HepG2 (cell line): ENCODE results near the gene MYL11. TPM values are rescaled to one million over a fixed set of nuclear protein-coding genes. Genes with fewer than 3 reads are reported as not detected.

Source experiments
- BCL3 ChIP-seq: sonication (generic); formaldehyde crosslinking; IDR thresholded peaks from 2 replicates; pipeline ENCODE4 v1.5.1; 2020; ENCODE audit warnings: mild to moderate bottlenecking, missing genetic modification reagents, moderate library complexity
- CBX1 ChIP-seq: IDR thresholded peaks from one replicate; pipeline ENCODE4 v1.6.1; 2016; ENCODE audit warnings: antibody characterized with exemption, low read depth
- HOXA3 ChIP-seq: sonication (generic); formaldehyde crosslinking; IDR thresholded peaks from 2 replicates; pipeline ENCODE4 v1.5.0; 2020; ENCODE audit warnings: missing genetic modification reagents
- KDM5A ChIP-seq: fragments of 200-600 bp; sonication (generic); IDR thresholded peaks from 2 replicates; pipeline ENCODE4 v1.7.0; 2018; ENCODE audit warnings: antibody characterized with exemption, mild to moderate bottlenecking, low read length, borderline replicate concordance
- MAFF ChIP-seq: IDR thresholded peaks from 2 replicates; pipeline ENCODE4 v1.6.1; 2011; ENCODE audit warnings: low read depth, low read length, improper control_type of control experiment
- MEF2D ChIP-seq: sonication (generic); formaldehyde crosslinking; IDR thresholded peaks from 2 replicates; pipeline ENCODE4 v1.5.1; 2020; ENCODE audit warnings: mild to moderate bottlenecking, missing genetic modification reagents
- MIXL1 ChIP-seq: IDR thresholded peaks from 2 replicates; pipeline ENCODE4 v1.6.1; 2016
- NKX3-1 ChIP-seq: sonication (generic); formaldehyde crosslinking; IDR thresholded peaks from 2 replicates; pipeline ENCODE4 v1.5.0; 2020; ENCODE audit warnings: missing genetic modification reagents
- PAX8 ChIP-seq: sonication (generic); formaldehyde crosslinking; IDR thresholded peaks from 2 replicates; pipeline ENCODE4 v1.8.0; 2022; ENCODE audit warnings: mild to moderate bottlenecking, missing genetic modification reagents, borderline replicate concordance
- PPARG ChIP-seq: conservative IDR thresholded peaks from 2 replicates; pipeline ENCODE4 v1.6.1; 2016; ENCODE audit warnings: missing biosample characterization, missing genetic modification reagents
- SIN3A ChIP-seq: IDR thresholded peaks from 2 replicates; pipeline ENCODE4 v1.6.1; 2011; ENCODE audit warnings: low read depth, mild to moderate bottlenecking, control low read depth, low read length, borderline replicate concordance
- TBX3 ChIP-seq: fragments of 450-650 bp; IDR thresholded peaks from 2 replicates; pipeline ENCODE4 v1.6.1; 2017; ENCODE audit warnings: antibody characterized with exemption, mild to moderate bottlenecking, inconsistent platforms, borderline replicate concordance
- TEAD2 ChIP-seq: sonication (generic); formaldehyde crosslinking; IDR thresholded peaks from 2 replicates; pipeline ENCODE4 v1.9.0; 2021; ENCODE audit warnings: missing genetic modification reagents
- TOPORS ChIP-seq: sonication (generic); formaldehyde crosslinking; IDR thresholded peaks from 2 replicates; pipeline ENCODE4 v1.8.0; 2023; ENCODE audit warnings: mild to moderate bottlenecking, missing genetic modification reagents
- ZFX ChIP-seq: sonication (generic); formaldehyde crosslinking; IDR thresholded peaks from 2 replicates; pipeline ENCODE4 v1.4.0; 2020; ENCODE audit warnings: mild to moderate bottlenecking, low read depth, missing genetic modification reagents, moderate library complexity
- ZFY ChIP-seq: sonication (generic); formaldehyde crosslinking; IDR thresholded peaks from 2 replicates; pipeline ENCODE4 v1.4.0; 2020; ENCODE audit warnings: missing genetic modification reagents
- ZHX2 ChIP-seq, 2 experiments: sonication (generic) in 1 of 2; formaldehyde crosslinking in 1 of 2; IDR thresholded peaks; 2 replicates each; pipeline versions ENCODE4 v1.6.1 to v1.9.0; 2014 to 2022; ENCODE audit warnings: antibody characterized with exemption in 1 of 2, borderline replicate concordance in 1 of 2, inconsistent platforms in 1 of 2, low read depth in 1 of 2, missing genetic modification reagents in 1 of 2
- ZNF18 ChIP-seq: sonication (generic); formaldehyde crosslinking; IDR thresholded peaks from 2 replicates; pipeline ENCODE4 v1.8.0; 2022; ENCODE audit warnings: mild to moderate bottlenecking, missing genetic modification reagents; ENCODE audit not compliant: insufficient replicate concordance
- ZNF225 ChIP-seq: sonication (generic); formaldehyde crosslinking; IDR thresholded peaks from 2 replicates; pipeline ENCODE4 v1.4.0; 2020; ENCODE audit warnings: mild to moderate bottlenecking, missing genetic modification reagents
- ZNF235 ChIP-seq: sonication (generic); formaldehyde crosslinking; IDR thresholded peaks from 2 replicates; pipeline ENCODE4 v1.8.1; 2023; ENCODE audit warnings: mild to moderate bottlenecking, missing genetic modification reagents, borderline replicate concordance
- ZNF282 ChIP-seq: fragments of 450-650 bp; IDR thresholded peaks from 2 replicates; pipeline ENCODE4 v1.6.1; 2018; ENCODE audit not compliant: partially characterized antibody
- ZNF33B ChIP-seq: sonication (generic); formaldehyde crosslinking; IDR thresholded peaks from 2 replicates; pipeline ENCODE4 v1.5.1; 2020; ENCODE audit warnings: mild to moderate bottlenecking, missing genetic modification reagents
- ZNF530 ChIP-seq: sonication (generic); formaldehyde crosslinking; IDR thresholded peaks from 2 replicates; pipeline ENCODE4 v1.5.0; 2020; ENCODE audit warnings: low read depth, mild to moderate bottlenecking, missing genetic modification reagents
- ZNF558 ChIP-seq: sonication (generic); formaldehyde crosslinking; IDR thresholded peaks from 2 replicates; pipeline ENCODE4 v1.9.0; 2022; ENCODE audit warnings: mild to moderate bottlenecking, missing genetic modification reagents, borderline replicate concordance
- polyA plus RNA-seq, 8 experiments: library from polyadenylated mRNA; depleted of rRNA in 3 of 8; stranded (reverse) in 7 of 8; unstranded in 1 of 8; fragments of >200 nt; fragmentation: Illumina TruSeq in 4 of 8; extraction: Trizol in 4 of 8; gene quantifications; 2 replicates each; pipeline versions ENCODE4 v1.2.1 to v1.2.3, GENCODE V29; 2011 to 2016; ENCODE audit warnings: low read depth in 4 of 8, missing spikeins in 1 of 8, mixed read lengths in 1 of 8; ENCODE audit not compliant: insufficient read depth in 1 of 8
- total RNA-seq, 5 experiments: library from RNA; depleted of rRNA; stranded (reverse); fragments of >200 nt; fragmentation: Illumina TruSeq; extraction: Trizol; gene quantifications; 2 replicates each; pipeline ENCODE4 v1.2.3, GENCODE V29; 2016; ENCODE audit warnings: low read depth in 1 of 5

Gene MYL11
- total and polyA plus RNA-seq, 2 of the 13 experiments (the other 11 are each of a cell fraction or from before 2014, with no cell fraction given): not detected

- no peak for TF ChIP-seq CBX1
- peak; percentile 16; the same call in 1 of the 2 replicates for TF ChIP-seq MEF2D (CRISPR knock-in tag)
- no peak for TF ChIP-seq ZNF558 (CRISPR knock-in tag)
- 0 out of 2 replicates have a peak, but pooled peaks have one; percentile 15 for TF ChIP-seq ZHX2 (IDR thresholded peaks at IDR 0.05; ENCODE audit: low read depth)
- TF ChIP-seq ZHX2 (CRISPR knock-in tag; IDR thresholded peaks at IDR 0.05; ENCODE audit: borderline replicate concordance): no peak
- TF ChIP-seq ZNF33B (CRISPR knock-in tag): peak; percentile 76; the same call in 1 of the 2 replicates
- no peak for TF ChIP-seq MAFF
- peak; percentile 85; the same call in 1 of the 2 replicates for TF ChIP-seq TEAD2 (CRISPR knock-in tag)
- no peak for TF ChIP-seq MIXL1
- no peak for TF ChIP-seq BCL3 (CRISPR knock-in tag)
- no peak for TF ChIP-seq ZNF18
- 0 out of 2 replicates have a peak, but pooled peaks have one; percentile 13 for TF ChIP-seq SIN3A
- no peak for TF ChIP-seq PPARG (CRISPR knock-in tag)
- TF ChIP-seq PAX8 (CRISPR knock-in tag): no peak
- 0 out of 2 replicates have a peak, but pooled peaks have one; percentile 4 for TF ChIP-seq NKX3-1 (CRISPR knock-in tag)
- no peak for TF ChIP-seq ZNF235
- no peak for TF ChIP-seq ZNF282
- TF ChIP-seq TBX3: no peak
- TF ChIP-seq ZNF225 (CRISPR knock-in tag): peak; percentile 50; the same call in 1 of the 2 replicates
- TF ChIP-seq ZFY (CRISPR knock-in tag): peak; percentile 37
- TF ChIP-seq ZNF530 (CRISPR knock-in tag): no peak
- TF ChIP-seq TOPORS (CRISPR knock-in tag): no peak
- no peak; the same call in 1 of the 2 replicates for TF ChIP-seq KDM5A
- TF ChIP-seq HOXA3: no peak
- TF ChIP-seq ZFX (CRISPR knock-in tag): peak; percentile 52; the same call in 1 of the 2 replicates
Observed at GRCh38 chr16:30355954-30356308, 18.7 kb upstream of the MYL11 start (continued).
